ENCODE data around the gene NR1I2. TPM values are rescaled to one million over a fixed set of nuclear protein-coding genes. Genes with fewer than 3 reads are reported as not detected.
A peak's percentile ranks its signal among the peaks of the same experiment; 100 is the strongest.

Gene NR1I2
- total RNA-seq, 1 experiment from 2014 or later = 0.12 TPM

DNA sequence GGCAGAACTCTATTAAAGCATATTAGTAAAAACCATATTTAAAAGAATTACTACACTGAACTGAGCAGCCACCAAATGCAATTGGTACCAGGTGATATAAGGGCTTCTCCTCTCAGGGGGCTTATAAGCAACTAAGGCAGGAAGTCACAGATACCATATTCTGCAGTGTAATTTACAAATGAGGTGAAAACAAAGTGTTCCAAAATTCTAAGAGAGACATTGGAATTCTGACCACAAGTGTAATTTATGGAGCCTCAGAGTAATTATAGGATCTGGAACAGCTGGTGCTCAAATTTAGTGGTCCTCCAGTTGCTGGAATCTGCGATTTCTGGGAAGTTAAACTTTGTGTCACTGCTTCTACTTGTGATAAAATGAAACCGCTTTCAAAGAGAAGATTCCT is 3.1 kb upstream of the NR1I2 start:
- no peak for DNase-seq (ENCODE audit: extremely low read depth, low read depth)

DNA sequence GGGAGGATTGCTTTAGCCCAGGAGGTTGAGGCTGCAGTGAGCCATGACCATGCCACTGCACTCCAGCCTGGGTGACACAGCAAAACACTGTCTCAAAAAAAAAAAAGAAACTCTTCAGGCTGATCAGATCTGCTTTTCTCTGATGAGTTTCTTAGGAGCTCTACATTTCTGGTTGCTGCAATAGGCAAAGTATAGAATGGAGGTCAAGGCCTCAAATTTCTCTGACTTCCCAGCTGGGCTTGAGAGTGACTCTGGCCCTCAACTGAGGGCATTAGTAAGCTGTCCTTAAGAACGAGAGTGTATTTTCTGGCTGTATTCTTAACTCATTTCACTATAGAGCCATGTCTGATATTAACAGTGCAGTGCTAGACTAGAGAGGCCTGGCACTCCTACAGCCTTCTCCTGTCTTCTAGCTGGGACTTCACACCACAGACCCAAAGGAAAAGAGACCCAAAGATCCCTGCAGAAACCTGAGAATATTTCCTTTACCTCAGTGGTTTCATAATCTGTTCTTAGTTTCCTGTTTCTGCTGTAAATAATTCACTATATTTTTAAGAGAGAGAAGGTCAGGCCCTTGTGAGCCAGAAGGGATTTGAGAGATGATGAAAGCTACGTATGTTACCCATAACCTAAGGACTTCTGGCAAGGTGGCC is 2.0 kb upstream of the NR1I2 start:
- DNase-seq (ENCODE audit: extremely low read depth, low read depth) = no peak

DNA sequence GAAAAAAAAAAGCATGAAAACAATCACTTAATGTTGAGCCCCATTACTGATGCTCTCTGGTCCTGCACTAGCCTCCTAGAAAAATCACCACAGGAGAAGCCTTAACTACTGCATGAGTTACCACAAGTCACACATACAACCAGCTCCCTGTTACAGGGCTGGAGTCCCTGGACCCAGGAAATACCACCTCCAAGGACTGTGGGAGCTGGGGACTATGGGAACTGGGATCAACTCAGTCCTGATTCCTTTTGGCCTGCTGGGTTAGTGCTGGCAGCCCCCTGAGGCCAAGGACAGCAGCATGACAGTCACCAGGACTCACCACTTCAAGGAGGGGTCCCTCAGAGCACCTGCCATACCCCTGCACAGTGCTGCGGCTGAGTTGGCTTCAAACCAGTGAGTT is 559 bp downstream of the NR1I2 start:
- no peak for DNase-seq (ENCODE audit: extremely low read depth, low read depth)

DNA sequence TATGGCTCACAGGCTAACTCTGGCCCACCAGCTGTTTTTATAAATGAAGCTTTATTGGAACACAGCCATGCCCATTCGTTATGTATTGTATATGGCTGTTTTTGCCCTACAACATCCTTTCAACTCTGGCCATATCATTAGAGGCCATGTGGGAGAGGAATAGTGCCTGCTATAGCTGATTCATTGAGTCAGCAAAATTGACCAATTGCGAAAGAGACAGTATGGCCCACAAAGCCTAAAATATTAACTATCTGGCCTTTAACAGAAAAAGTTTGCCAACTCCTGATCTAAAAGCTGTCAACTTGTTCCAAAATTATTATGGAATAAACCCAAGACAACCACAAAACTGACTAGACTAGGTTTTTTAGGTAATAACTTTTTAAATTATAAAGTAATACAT is 1.4 kb downstream of the NR1I2 start:
- no peak for DNase-seq (ENCODE audit: extremely low read depth, low read depth)

DNA sequence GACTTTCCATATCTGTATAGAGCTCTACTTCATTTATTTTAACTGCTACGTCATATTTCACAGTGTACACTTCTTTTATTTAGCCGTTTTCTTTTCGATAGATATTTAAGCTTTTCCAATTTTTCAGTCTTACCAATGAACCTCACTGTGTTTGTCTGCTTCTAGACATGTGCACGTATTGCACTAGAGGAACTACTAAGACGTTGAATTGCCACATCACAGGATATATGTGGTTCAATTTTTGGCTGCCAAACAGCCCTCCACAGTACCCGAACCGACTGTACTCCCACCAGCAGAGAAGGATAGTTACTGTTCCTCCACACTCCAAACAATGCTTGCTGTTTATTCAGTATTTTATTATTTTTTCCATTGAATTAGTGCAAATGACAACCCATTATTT is 2.0 kb downstream of the NR1I2 start:
- DNase-seq (ENCODE audit: extremely low read depth, low read depth) = no peak

DNA sequence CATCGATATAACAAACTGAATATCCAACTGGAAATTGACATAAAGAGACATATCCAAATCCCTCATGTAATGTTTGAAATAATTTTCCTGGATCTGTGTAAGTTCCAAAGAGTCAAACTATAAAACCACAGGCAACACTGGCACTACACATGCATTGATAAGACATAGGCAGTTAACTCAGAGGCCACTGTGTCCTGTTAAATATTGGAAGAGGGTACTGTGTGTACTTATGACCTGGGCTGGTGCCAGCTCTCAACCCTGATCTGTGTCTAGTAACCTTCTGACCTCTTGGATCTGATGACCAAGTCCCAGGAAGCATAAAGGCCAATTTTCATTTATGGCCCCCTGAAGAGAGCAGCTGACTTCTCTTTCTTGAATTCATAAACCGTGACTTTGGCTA is 4.5 kb downstream of the NR1I2 start:
- DNase-seq (ENCODE audit: extremely low read depth, low read depth) = no peak

DNA sequence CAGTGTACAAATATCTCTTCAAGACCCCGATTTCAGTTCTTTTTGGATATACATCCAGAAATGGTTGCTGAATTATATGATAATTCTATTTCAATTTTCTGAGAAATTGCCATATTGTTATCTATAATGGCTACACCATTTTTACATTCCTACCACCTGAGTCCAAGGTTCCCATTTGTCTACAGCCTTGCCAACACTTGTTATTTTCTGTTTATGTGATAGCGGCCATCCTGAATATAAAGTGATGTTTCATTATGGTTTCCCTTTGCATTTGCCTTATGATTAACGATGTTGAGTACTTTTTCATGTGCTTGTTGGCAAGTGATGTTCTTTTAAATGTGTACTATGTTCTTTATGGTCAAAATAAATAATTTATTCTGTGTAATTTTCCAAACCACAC is 8.5 kb downstream of the NR1I2 start:
- DNase-seq (ENCODE audit: extremely low read depth, low read depth) = no peak

DNA sequence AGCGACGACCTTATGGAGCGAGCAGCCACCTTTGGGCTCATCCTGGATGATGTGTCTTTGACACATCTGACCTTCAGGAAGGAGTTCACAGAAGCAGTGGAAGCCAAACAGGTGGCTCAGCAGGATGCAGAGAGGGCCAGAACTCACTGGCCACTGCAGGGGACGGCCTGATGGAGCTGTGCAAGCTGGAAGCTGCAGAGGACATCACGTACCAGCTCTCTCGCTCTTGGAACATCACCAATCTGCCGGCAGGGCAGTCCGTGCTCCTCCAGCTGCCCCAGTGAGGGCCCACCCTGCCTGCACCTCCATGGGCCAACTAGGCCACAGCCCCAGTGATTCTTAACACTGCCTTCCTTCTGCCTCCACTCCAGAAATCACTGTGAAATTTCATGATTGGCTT is 10.4 kb downstream of the NR1I2 start:
- no peak for DNase-seq (ENCODE audit: extremely low read depth, low read depth)

DNA sequence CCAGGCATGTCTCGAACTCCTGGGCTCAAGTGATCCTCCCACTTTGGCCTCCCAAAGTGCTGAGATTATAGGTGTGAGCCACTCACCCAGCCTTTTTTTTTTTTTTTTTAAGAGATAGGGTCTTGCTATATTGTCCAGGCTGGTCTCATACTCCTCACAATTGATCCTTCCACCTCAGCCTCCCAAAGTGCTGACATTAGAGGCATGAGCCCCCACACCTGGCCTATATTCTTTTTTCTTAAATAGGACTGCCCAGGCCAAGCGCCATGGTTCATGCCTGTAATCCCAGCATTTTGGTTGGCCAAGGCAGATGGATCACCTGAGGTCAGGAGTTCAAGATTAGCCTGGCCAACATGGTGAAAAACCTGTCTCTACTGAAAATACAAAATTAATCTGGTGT is 12.5 kb downstream of the NR1I2 start:
- DNase-seq (ENCODE audit: extremely low read depth, low read depth) = no peak

DNA sequence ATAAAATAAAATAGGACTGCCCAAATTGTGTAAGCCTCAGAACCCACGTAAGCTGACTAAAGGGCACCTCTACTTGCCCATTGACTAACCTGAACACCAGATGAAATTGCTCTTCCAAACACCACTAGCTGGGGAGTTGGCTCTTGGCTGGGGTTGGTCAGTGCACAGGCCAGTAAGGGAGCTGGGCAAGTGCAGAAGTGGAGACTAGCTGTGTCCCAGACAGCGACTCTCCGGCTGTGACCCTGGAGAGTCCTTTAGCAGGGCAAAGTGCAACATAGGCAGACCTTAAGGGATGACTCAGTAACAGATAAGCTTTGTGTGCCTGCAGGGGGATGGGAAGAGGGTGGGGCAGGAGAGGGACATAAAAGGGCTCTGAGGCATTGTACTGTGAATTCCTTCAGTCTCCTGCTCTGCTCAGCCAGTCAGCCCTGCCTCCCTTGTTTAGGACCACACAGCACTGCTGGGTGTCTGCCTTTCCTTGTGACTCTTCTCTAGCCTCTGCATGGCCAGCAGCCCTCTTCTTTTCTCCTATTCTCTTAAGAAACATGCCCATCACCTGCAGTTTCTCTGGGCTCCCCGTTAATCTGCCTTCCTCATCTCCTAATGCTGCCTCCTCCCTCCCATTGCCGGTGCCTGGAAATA is 13.2 kb downstream of the NR1I2 start:
- peak; percentile 22 for DNase-seq (ENCODE audit: extremely low read depth, low read depth)

DNA sequence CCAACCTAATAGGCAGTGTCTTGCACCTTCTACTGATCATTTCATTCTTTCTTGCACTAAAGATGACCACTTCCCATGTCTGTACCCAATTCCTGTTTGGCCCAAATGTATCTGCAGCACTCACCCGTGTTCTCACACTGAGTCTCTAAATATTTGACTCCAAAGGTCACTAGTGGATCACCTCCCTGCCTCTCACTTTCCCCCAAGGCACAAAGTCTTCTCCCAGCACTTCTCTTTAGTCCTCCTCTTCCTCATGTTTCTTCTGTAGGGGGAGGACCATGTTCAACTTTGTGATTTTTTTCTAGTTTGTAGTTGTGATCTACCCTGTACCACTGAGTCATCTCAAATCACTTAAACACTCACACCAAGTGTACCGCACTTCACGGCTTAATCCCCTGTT is 13.9 kb downstream of the NR1I2 start:
- DNase-seq (ENCODE audit: extremely low read depth, low read depth) = no peak

DNA sequence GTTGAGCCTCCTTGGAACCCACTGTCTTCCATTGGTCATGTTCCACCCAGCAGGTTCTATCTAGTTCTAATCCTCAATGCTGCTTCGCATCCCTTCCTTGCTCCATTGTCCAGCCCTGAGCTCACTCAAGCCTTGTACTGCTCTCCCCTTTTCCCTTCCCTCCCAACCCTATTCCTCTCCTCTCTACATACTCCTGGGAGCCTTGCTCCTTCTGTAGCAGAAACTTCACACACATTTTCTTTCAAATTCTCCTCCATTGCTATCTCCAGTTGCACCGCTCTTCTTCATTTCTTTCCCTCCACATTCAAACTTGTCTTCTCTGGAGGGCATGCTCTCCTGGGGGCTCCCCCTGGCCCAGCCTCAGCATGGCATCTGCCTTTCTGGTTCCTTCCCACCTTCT is 14.5 kb downstream of the NR1I2 start:
- no peak for DNase-seq (ENCODE audit: extremely low read depth, low read depth)

DNA sequence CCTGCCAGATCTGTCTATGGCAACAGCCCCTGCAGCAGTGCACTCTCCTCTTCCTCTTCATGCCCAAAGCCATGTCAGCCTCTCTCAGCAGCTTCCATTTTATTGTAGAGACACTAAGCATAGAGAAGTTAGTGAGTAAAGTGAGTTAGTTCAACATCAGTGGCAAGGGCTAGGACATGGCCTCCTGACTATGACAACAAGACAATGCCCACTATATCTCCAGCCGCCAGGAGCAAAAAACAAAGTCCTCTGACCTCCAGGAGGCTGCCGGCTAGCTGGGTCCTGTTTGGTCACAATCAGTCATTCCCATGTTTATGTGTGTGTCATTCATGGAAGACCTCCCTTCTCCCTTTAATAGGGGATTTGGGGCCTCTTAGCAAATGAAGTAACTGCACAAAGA is 14.9 kb downstream of the NR1I2 start:
- no peak for DNase-seq (ENCODE audit: extremely low read depth, low read depth)

DNA sequence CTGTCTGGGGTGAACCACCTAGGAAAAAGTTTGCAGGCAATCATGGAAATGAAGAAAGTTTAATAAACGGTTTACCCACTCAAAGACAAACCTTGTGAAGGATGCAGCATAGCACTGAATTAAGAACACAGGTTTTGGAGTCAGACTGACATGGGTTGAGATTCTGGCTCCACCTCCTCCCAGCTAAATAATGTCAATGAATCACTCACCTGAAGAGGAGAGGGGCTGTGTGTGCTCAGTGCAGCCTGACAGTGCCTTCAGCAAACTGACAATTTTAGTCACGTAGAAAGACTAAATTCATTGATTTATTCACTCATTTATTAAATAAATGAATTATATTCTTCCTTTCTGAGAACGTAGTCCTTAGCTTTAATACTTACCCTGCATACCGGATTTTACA is 18.9 kb downstream of the NR1I2 start:
- no peak for DNase-seq (ENCODE audit: extremely low read depth, low read depth)

DNA sequence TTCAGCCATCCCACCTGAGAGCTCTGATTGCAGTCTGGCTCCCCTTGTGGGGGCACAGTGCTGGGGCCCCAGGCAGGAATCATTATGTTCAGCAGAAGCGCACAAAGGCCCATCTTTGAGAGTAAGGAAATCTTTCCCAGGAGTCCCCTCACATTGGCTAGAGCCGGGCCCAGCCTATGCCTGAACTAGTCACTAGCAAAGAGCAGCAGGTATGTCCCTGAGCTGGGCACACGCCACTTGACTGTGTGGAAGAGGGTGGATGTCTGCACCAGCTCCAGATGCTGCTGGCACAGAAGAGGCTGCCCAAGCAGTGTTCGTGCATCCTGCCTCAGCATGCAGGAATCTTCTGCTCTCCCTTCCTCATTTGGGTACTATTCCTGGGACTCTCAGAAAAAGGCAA is 26.3 kb downstream of the NR1I2 start:
- no peak for DNase-seq (ENCODE audit: extremely low read depth, low read depth)

DNA sequence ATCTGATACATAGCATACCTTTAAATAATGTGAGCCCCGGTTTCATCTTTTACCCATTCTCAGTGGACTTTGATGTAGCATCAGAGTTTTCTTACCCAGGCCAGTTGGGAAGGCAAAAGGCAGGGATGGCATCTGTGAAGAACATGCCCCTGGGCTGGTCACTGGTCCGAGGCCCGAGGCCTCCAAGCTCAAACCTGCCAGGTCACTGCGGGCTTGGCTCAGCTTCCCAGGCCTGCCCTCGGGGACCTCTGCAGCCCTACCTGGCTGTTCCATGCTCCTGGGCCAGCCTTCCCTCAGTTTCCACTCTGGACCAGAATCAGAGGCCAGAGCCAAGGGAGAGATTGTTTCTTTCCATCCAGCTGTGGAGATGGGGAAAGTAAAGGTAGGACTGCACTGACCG is 26.9 kb downstream of the NR1I2 start:
- DNase-seq (ENCODE audit: extremely low read depth, low read depth) = no peak

DNA sequence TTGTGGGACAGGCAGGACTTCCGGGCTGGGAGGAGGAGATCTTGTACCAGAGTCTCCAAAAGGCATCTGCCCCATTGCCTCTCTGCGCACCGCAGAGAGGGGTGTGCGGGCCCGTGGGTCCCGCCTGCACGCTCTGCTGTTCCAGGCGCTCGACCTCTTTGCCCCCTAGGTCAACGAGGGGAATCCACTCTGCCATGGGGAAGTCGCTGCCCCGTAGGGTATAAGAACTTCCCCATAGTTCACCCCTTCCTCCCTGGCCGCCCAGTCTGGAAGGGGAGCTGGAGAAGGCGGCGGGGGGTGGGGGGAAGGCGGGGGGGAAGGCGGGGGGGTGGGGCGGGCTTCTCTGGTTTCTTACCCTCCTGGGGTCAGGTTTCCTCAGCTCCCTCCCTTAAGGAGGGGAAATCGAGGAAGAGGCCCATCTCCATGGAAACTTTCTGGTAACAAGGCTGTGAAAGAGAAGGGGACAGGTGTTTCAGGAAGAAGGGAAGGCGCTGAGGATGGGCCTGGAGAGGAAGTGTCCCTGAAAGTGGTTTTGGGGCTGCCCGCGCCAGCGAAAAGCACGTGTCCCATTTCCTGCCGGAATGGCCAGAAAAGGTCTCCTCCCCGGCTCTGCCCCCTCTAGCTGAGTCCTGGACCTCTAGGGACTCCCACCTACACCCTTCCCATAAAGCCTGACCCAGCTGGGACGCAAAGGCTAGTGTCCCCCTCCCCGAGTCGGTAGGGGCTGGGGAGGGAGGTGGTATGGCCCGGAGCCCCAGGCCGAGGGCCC is 27.5 kb downstream of the NR1I2 start:
- DNase-seq (ENCODE audit: extremely low read depth, low read depth) = no peak

DNA sequence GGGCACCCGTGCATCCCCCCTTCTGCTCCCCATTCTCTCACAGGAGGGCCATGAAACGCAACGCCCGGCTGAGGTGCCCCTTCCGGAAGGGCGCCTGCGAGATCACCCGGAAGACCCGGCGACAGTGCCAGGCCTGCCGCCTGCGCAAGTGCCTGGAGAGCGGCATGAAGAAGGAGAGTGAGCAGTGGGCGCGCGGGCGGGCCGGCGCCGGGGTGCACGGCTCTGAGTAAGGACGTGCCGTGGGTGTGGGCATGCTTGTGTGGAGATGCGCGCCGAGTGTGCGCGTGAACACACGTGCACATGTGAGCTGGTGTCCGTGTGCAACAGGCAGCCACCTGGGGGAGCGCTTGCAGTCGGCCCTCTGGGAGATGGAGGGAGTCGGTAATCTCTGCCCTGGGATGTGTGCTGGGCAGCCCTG is 28.1 kb downstream of the NR1I2 start:
- no peak for DNase-seq (ENCODE audit: extremely low read depth, low read depth)

DNA sequence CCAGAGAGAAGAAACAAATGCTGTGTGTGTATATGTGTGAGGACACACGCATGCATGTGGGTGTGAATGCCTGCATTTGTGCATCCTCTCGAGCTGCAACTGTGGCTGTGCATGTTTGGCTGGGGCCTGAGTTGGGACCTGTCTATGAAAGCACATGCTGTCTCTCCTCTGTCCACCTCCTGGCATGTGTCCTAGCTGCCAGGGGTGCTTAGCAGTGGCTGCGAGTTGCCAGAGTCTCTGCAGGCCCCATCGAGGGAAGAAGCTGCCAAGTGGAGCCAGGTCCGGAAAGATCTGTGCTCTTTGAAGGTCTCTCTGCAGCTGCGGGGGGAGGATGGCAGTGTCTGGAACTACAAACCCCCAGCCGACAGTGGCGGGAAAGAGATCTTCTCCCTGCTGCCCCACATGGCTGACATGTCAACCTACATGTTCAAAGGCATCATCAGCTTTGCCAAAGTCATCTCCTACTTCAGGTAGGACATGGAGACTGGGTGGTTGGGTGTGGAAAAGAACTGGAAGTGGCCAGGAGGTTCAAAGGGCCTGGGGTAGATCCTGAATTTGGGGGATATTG is 30.7 kb downstream of the NR1I2 start:
- no peak for DNase-seq (ENCODE audit: extremely low read depth, low read depth)

DNA sequence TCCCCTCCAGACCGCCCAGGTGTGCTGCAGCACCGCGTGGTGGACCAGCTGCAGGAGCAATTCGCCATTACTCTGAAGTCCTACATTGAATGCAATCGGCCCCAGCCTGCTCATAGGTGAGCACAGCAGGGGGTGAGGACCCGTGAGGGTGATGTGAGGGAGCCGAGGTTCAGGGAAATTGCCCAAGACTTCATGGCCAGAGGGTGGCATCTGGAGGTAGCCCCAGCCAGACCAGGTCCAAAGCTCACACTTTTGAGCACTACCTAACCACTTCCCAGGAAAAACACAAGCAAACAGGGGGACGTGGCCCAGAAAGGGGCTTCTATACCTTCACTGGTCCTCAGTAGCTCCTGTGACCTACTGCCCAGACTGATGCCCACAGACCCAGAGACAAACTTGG is 33.8 kb downstream of the NR1I2 start:
- DNase-seq (ENCODE audit: extremely low read depth, low read depth) = no peak

DNA sequence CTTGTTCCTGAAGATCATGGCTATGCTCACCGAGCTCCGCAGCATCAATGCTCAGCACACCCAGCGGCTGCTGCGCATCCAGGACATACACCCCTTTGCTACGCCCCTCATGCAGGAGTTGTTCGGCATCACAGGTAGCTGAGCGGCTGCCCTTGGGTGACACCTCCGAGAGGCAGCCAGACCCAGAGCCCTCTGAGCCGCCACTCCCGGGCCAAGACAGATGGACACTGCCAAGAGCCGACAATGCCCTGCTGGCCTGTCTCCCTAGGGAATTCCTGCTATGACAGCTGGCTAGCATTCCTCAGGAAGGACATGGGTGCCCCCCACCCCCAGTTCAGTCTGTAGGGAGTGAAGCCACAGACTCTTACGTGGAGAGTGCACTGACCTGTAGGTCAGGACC is 35.2 kb downstream of the NR1I2 start:
- DNase-seq (ENCODE audit: extremely low read depth, low read depth) = no peak
